Kidney epithelial cell (primary cell): ENCODE results near the gene CELSR3. TPM values are rescaled to one million over a fixed set of nuclear protein-coding genes. Genes with fewer than 3 reads are reported as not detected.

ENCODE experiments used
- DNase-seq: peaks from one replicate; pipeline ENCODE4 v3.0.0-alpha.2; 2010; ENCODE audit warnings: low read depth
- H3K27me3 ChIP-seq: 2 replicates; pipeline ENCODE4 v1.6.0; 2011; ENCODE audit warnings: low read length; ENCODE audit not compliant: control insufficient read depth, insufficient read depth
- H3K36me3 ChIP-seq: 2 replicates; pipeline ENCODE4 v1.5.1; 2011; ENCODE audit warnings: low read length; ENCODE audit not compliant: control insufficient read depth, insufficient read depth
- H3K4me3 ChIP-seq: 2 replicates; pipeline ENCODE4 v1.5.1; 2011; ENCODE audit warnings: low read depth, mild to moderate bottlenecking, control low read depth, low read length
- total RNA-seq: library from RNA; depleted of rRNA; stranded (reverse); fragments of >200 nt; gene quantifications from 2 replicates; pipeline ENCODE4 v1.2.3, GENCODE V29; 2015
- TF ChIP-seq, protein P1 (sequence below): IDR thresholded peaks from 2 replicates; pipeline ENCODE4 v1.5.1; 2011; ENCODE audit warnings: mild to moderate bottlenecking, moderate library complexity, low read length, control low read depth, inconsistent platforms; ENCODE audit not compliant: insufficient read depth, poor library complexity, severe bottlenecking

Gene CELSR3
- total RNA-seq, 1 donor from 2014 or later = 5.2 TPM

DNA sequence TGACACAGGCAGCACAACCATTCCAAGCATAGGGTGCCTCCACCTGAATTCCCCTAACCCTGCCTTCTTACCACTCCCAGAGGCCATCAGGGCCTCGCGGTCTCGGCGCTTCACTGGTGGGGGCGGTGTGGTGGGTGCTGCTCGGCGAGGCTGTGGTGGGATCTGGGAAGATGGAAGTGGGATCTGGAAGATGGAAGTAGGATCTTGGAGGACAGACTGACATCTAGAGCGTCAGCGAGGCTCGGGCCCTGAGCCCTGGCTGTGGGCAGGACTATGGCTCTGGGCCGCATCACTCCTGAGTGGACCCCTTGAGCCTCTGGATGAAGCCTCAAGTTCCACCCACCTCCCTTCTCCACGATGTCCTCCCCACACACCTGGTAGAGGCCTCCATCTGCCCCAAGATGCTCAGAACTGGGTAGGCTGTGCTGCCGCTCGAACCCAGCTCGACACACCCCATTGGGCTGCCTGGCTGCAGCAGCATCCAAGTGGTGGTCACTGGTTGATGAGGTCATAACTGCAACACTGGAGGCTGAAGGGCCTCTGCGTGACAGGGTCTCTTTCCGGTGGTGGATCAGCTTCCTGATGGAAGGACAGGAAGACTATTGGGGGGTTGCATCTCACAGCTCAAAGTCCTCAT, 19.4 kb upstream of the CELSR3 start:
- Histone ChIP-seq H3K27me3 (no peaks in the 10 kb centered on the region), H3K36me3 (peaks cover 3% of the 10 kb centered on the region), H3K4me3 (no peak overlapping the region)
- TF ChIP-seq, protein P1, sequence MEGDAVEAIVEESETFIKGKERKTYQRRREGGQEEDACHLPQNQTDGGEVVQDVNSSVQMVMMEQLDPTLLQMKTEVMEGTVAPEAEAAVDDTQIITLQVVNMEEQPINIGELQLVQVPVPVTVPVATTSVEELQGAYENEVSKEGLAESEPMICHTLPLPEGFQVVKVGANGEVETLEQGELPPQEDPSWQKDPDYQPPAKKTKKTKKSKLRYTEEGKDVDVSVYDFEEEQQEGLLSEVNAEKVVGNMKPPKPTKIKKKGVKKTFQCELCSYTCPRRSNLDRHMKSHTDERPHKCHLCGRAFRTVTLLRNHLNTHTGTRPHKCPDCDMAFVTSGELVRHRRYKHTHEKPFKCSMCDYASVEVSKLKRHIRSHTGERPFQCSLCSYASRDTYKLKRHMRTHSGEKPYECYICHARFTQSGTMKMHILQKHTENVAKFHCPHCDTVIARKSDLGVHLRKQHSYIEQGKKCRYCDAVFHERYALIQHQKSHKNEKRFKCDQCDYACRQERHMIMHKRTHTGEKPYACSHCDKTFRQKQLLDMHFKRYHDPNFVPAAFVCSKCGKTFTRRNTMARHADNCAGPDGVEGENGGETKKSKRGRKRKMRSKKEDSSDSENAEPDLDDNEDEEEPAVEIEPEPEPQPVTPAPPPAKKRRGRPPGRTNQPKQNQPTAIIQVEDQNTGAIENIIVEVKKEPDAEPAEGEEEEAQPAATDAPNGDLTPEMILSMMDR = no peak
- no peak for DNase-seq

DNA sequence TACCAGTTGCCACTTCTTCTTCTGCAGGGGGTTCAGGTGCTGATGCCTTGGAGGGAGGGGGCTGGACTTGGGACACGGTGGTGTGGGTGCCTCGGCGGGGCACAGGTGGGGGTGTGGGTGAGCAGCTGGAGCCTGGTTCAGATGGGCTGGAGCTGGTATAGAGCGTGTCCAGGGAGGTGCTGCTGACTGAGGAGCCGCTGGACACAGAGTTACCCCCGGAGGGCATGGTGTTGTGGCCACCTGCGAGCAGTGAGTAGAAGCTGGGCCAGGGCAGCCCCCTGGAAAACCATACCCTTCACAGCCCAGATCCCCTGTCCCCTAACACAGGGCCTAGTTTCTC, 18.8 kb upstream of the CELSR3 start:
- TF ChIP-seq, protein P1 = no peak
- H3K36me3 ChIP-seq = peaks cover 3% of the 10 kb centered on the region
- H3K27me3 ChIP-seq = no peaks in the 10 kb centered on the region
- no peak overlapping the region for H3K4me3 ChIP-seq
- no peak for DNase-seq

DNA sequence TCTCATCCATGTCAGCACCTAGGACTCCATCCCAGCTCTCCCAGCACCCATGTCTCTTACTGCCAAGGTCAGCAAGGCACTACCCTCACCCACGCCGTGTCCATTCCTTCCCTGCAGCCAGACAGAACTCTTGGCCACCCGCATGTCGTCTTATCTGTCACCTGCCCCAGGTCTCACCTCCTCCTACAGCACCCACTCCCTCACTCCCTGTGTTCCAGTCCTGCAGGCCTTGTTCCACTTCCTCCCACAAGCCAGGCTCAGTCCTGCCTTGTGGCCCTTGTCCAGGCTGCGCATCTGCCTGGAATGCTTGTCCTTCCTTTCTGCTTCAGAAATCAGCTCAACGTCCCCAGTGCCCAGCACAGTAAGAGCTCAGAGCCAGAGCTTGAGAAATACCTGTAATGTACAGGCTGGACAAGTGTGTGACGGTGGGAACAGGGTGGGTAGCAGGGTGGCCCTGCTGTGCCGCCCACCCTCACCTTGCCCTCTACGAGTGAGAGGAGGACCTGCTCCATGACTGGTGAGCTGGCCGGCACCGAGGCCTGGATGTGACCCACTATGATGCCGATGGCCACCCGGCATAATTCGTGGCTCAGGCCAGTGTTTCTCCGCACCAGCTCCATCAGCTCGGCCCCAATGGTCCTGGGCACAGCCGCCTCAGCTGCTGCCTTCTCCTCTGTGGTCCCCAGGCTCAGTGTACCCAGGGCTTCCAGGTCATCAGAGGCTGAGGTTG, 18.3 kb upstream of the CELSR3 start:
- H3K27me3 ChIP-seq = no peaks in the 10 kb centered on the region
- H3K4me3 ChIP-seq = no peak overlapping the region
- H3K36me3 ChIP-seq = peaks cover 3% of the 10 kb centered on the region
- DNase-seq = no peak
- TF ChIP-seq, protein P1 = no peak

DNA sequence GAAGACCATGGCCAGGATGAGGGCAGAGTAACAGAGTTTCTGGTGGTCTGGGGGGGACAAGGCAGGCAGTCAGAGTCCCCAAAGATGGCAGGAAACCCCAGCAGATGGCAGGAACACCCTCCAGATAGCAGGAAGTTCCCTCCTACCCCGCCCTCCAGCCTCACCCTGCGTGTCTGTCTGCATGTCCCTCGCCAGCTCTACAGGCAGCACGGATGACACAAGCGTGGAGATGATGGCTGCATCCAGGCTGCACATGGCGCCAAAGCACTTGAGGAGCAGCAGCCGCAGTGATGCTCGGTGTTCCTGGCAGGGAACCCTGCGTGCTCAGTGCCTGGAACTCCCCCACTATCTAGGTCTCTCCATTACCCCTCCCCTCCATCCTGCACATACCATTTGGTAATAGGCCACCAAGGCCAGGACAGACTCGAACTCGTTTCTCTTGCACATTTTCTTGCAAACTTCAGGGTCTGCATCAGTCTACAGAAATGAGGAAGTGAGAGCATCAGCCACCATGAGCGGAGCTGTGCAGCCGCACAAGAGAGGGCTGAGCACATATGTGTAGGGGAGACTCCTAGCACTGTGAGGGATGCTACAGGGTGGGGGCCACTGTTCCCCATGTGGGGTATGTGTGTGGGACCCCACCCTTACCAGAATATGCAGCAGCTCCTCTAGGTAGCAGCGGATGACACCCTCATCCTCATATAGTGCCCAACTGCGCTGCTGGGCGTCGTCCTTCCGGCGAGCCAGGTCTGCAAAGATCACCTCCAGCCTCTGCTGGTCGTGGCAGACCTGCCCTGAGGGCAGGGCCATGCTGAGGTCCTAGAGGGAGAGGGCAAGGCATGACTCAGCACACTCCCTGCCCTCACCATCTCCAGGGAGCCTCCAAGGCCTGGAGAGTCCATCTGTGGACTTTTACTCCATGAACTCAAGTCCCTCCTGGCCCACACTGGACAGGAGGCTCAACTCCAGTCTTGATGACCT, 17.0 kb upstream of the CELSR3 start:
- Histone ChIP-seq H3K27me3 (no peaks in the 10 kb centered on the region), H3K36me3 (peaks cover 3% of the 10 kb centered on the region), H3K4me3 (no peak overlapping the region)
- TF ChIP-seq, protein P1 = no peak
- DNase-seq = no peak

DNA sequence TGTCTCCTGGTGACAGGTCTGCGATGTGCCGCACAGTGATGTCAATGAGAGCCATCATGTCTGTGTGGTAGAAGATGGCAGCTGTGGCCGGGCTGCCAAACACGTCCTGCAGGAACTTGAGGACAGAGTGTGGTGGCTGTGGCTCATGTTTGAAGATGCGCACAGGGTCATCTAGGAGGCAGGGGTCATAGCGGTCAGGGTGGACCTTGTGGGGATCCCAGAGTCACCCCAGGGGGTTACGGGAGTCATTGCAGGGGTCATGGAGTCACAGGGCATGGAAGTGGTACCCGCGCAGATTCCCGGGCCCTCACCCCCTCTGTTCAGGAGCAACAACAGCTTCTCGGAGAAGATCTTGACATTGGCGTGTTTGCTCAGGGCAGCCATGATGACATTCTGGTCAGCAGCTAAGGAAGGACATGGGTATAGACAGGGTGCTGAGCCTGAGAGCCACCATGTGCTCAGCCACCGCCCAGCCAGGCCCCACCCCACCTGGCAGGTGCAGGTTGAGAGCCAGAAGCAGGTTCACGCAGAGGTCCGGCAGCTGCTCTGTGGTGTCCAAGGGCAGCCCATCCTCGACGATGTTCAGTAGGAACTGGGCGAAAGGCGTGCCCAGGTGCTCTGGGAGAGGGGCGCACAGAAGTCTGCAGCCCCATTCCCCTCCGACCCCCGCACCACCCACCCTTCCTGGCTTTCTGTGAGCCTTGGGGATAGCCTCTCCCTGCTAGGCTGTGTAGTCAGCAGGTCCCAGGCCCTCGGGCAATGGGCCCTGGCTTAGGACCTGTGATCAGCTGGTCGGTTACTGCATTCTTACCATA, 16.1 kb upstream of the CELSR3 start:
- no peaks in the 10 kb centered on the region for H3K27me3 ChIP-seq
- H3K4me3 ChIP-seq = no peak overlapping the region
- peaks cover 3% of the 10 kb centered on the region for H3K36me3 ChIP-seq
- TF ChIP-seq, protein P1 = no peak
- no peak for DNase-seq
